Measurements from ENCODE around the gene TMEM51.

TMEM51 gene

GRCh38 chr1:15218287-15219279, 65.0 kb downstream of the TMEM51 start:
- H3K27ac ChIP-seq (ENCODE audit: low read length): no peak overlapping the region
- H3K9ac ChIP-seq (ENCODE audit: low read length): no peak overlapping the region
- H3K9me3 ChIP-seq (ENCODE audit: control insufficient read depth, low read depth, low read length): no peaks in the 10 kb centered on the region
- peaks cover 5% of the 10 kb centered on the region for H3K36me3 ChIP-seq (ENCODE audit: control insufficient read depth, low read depth, low read length)
- no peak overlapping the region for H3K4me3 ChIP-seq (ENCODE audit: low read length)
- H3K27me3 ChIP-seq (ENCODE audit: control insufficient read depth, insufficient read depth, low read length): no peaks in the 10 kb centered on the region
- no peaks in the 10 kb centered on the region for H3K4me1 ChIP-seq (ENCODE audit: control insufficient read depth, low read depth, low read length)

GRCh38 chr1:15219280-15220023, 65.9 kb downstream of the TMEM51 start:
- Histone ChIP-seq H3K9ac (ENCODE audit: low read length) (no peak overlapping the region), H3K27ac (ENCODE audit: low read length) (no peak overlapping the region), H3K36me3 (ENCODE audit: control insufficient read depth, low read depth, low read length) (peaks cover 5% of the 10 kb centered on the region), H3K27me3 (ENCODE audit: control insufficient read depth, insufficient read depth, low read length) (no peaks in the 10 kb centered on the region), H3K4me1 (ENCODE audit: control insufficient read depth, low read depth, low read length) (no peaks in the 10 kb centered on the region), H3K4me3 (ENCODE audit: low read length) (no peak overlapping the region), H3K9me3 (ENCODE audit: control insufficient read depth, low read depth, low read length) (no peaks in the 10 kb centered on the region)

DNA sequence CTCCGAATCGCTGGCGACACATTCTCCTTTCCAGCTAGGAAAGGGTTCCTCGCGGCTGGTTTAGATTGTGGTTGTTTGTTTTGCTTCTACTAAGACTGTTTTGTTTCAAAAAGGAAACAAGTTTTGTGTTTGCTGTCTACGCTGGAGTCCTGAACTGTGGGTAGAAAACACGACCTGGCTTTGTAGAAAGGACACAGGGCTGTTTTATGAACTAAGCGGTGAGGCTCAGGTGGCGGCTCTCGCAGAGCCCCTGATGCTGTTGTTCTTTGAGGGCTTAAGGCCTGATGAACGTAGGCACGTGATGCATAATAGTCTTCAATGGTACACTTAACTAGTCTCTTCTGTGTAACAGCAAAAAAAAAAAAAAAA, 66.5 kb downstream of the TMEM51 start:
- Histone ChIP-seq H3K4me1 (ENCODE audit: control insufficient read depth, low read depth, low read length) (no peaks in the 10 kb centered on the region), H3K4me3 (ENCODE audit: low read length) (no peak overlapping the region), H3K27ac (ENCODE audit: low read length) (no peak overlapping the region), H3K9me3 (ENCODE audit: control insufficient read depth, low read depth, low read length) (no peaks in the 10 kb centered on the region), H3K36me3 (ENCODE audit: control insufficient read depth, low read depth, low read length) (peaks cover 5% of the 10 kb centered on the region), H3K9ac (ENCODE audit: low read length) (no peak overlapping the region), H3K27me3 (ENCODE audit: control insufficient read depth, insufficient read depth, low read length) (no peaks in the 10 kb centered on the region)

GRCh38 chr1:15220825-15221431, 67.4 kb downstream of the TMEM51 start:
- Histone ChIP-seq H3K27me3 (ENCODE audit: control insufficient read depth, insufficient read depth, low read length) (no peaks in the 10 kb centered on the region), H3K9ac (ENCODE audit: low read length) (no peak overlapping the region), H3K4me3 (ENCODE audit: low read length) (no peak overlapping the region), H3K36me3 (ENCODE audit: control insufficient read depth, low read depth, low read length) (peaks cover 5% of the 10 kb centered on the region), H3K4me1 (ENCODE audit: control insufficient read depth, low read depth, low read length) (no peaks in the 10 kb centered on the region), H3K9me3 (ENCODE audit: control insufficient read depth, low read depth, low read length) (no peaks in the 10 kb centered on the region), H3K27ac (ENCODE audit: low read length) (no peak overlapping the region)

GRCh38 chr1:15222653-15223303, 69.2 kb downstream of the TMEM51 start:
- no peaks in the 10 kb centered on the region for H3K27me3 ChIP-seq (ENCODE audit: control insufficient read depth, insufficient read depth, low read length)
- H3K36me3 ChIP-seq (ENCODE audit: control insufficient read depth, low read depth, low read length): peaks cover 5% of the 10 kb centered on the region
- no peaks in the 10 kb centered on the region for H3K9me3 ChIP-seq (ENCODE audit: control insufficient read depth, low read depth, low read length)
- no peaks in the 10 kb centered on the region for H3K4me1 ChIP-seq (ENCODE audit: control insufficient read depth, low read depth, low read length)
- no peak overlapping the region for H3K9ac ChIP-seq (ENCODE audit: low read length)
- H3K27ac ChIP-seq (ENCODE audit: low read length): no peak overlapping the region
- H3K4me3 ChIP-seq (ENCODE audit: low read length): no peak overlapping the region

GRCh38 chr1:15224259-15224869, 70.8 kb downstream of the TMEM51 start:
- Histone ChIP-seq H3K27ac (ENCODE audit: low read length) (no peak overlapping the region), H3K4me1 (ENCODE audit: control insufficient read depth, low read depth, low read length) (no peaks in the 10 kb centered on the region), H3K36me3 (ENCODE audit: control insufficient read depth, low read depth, low read length) (peaks cover 5% of the 10 kb centered on the region), H3K27me3 (ENCODE audit: control insufficient read depth, insufficient read depth, low read length) (no peaks in the 10 kb centered on the region), H3K9me3 (ENCODE audit: control insufficient read depth, low read depth, low read length) (no peaks in the 10 kb centered on the region), H3K9ac (ENCODE audit: low read length) (no peak overlapping the region), H3K4me3 (ENCODE audit: low read length) (no peak overlapping the region)

DNA sequence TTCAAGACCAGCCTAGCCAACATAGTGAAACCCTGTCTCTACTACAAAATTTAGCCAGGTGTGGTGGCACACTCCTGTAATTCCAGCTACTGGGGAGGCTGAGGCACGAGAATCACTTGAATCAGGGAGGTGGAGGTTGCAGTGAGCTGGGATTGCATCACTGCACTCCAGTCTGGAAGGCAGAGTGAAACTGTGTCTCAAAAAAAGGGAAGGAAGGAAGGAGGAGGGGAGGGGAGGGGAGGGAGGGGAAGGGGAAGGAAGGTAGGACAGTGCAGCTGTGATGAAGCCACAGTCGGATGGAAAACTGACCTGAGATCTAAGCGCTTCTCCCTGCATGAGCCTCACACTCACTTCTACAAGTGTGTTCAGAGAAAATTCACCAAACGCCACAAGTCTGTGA, 71.4 kb downstream of the TMEM51 start:
- no peaks in the 10 kb centered on the region for H3K4me1 ChIP-seq (ENCODE audit: control insufficient read depth, low read depth, low read length)
- H3K27ac ChIP-seq (ENCODE audit: low read length): no peak overlapping the region
- H3K9me3 ChIP-seq (ENCODE audit: control insufficient read depth, low read depth, low read length): no peaks in the 10 kb centered on the region
- H3K4me3 ChIP-seq (ENCODE audit: low read length): no peak overlapping the region
- H3K27me3 ChIP-seq (ENCODE audit: control insufficient read depth, insufficient read depth, low read length): no peaks in the 10 kb centered on the region
- H3K36me3 ChIP-seq (ENCODE audit: control insufficient read depth, low read depth, low read length): peaks cover 1% of the 10 kb centered on the region
- H3K9ac ChIP-seq (ENCODE audit: low read length): no peak overlapping the region

- no peaks in the 10 kb centered on the region for H3K4me1 ChIP-seq (ENCODE audit: control insufficient read depth, low read depth, low read length)
- no peak overlapping the region for H3K9ac ChIP-seq (ENCODE audit: low read length)
- no peak overlapping the region for H3K4me3 ChIP-seq (ENCODE audit: low read length)
- no peaks in the 10 kb centered on the region for H3K9me3 ChIP-seq (ENCODE audit: control insufficient read depth, low read depth, low read length)
- no peak overlapping the region for H3K27ac ChIP-seq (ENCODE audit: low read length)
- H3K36me3 ChIP-seq (ENCODE audit: control insufficient read depth, low read depth, low read length): no peaks in the 10 kb centered on the region
- H3K27me3 ChIP-seq (ENCODE audit: control insufficient read depth, insufficient read depth, low read length): no peaks in the 10 kb centered on the region
Measured at GRCh38 chr1:15225461-15225860, 71.9 kb downstream of the TMEM51 start.

GRCh38 chr1:15226388-15227255, 73.1 kb downstream of the TMEM51 start:
- no peaks in the 10 kb centered on the region for H3K4me1 ChIP-seq (ENCODE audit: control insufficient read depth, low read depth, low read length)
- no peaks in the 10 kb centered on the region for H3K27me3 ChIP-seq (ENCODE audit: control insufficient read depth, insufficient read depth, low read length)
- no peak overlapping the region for H3K4me3 ChIP-seq (ENCODE audit: low read length)
- H3K27ac ChIP-seq (ENCODE audit: low read length): no peak overlapping the region
- H3K9me3 ChIP-seq (ENCODE audit: control insufficient read depth, low read depth, low read length): no peaks in the 10 kb centered on the region
- H3K9ac ChIP-seq (ENCODE audit: low read length): no peak overlapping the region
- H3K36me3 ChIP-seq (ENCODE audit: control insufficient read depth, low read depth, low read length): no peaks in the 10 kb centered on the region

GRCh38 chr1:15229707-15230131, 76.2 kb downstream of the TMEM51 start:
- Histone ChIP-seq H3K9ac (ENCODE audit: low read length) (no peak overlapping the region), H3K4me3 (ENCODE audit: low read length) (no peak overlapping the region), H3K27me3 (ENCODE audit: control insufficient read depth, insufficient read depth, low read length) (no peaks in the 10 kb centered on the region), H3K36me3 (ENCODE audit: control insufficient read depth, low read depth, low read length) (no peaks in the 10 kb centered on the region), H3K9me3 (ENCODE audit: control insufficient read depth, low read depth, low read length) (no peaks in the 10 kb centered on the region), H3K4me1 (ENCODE audit: control insufficient read depth, low read depth, low read length) (peaks cover 5% of the 10 kb centered on the region), H3K27ac (ENCODE audit: low read length) (no peak overlapping the region)

Data from iPS-18a (cell line).